ENCODE measurements around the gene MET.

Gene MET

DNA sequence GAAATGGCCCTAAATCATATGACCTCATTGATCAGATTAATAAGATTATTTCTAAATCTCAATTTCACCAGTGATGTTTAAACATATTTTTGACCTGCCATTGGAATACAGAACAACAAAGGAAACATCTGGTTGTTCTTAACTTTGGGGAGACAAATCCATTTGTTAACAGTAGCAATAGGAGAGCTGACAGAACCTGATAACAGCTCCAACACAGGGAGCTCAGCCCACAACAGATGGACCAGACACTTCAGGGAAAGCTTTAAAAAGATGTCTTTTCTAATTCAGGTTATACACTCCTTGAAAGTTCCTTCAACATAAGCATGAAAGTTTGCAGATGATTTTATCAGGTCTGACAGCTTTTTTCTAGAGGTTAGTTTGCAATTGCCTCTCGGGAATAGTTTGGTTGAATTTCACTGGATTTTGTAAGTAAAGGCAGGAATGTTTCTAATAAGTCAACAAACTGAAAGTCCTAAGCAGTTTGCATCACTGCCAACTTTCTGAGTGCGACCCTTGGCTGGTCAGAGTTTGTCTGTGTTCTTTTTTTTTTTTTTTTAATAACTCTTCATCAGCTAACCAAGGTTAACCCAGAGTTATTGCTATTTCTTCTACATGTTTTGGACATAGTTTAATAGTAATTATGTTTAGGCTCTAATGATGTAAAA, 6.5 kb upstream of the MET start:
- no peak for DNase-seq

DNA sequence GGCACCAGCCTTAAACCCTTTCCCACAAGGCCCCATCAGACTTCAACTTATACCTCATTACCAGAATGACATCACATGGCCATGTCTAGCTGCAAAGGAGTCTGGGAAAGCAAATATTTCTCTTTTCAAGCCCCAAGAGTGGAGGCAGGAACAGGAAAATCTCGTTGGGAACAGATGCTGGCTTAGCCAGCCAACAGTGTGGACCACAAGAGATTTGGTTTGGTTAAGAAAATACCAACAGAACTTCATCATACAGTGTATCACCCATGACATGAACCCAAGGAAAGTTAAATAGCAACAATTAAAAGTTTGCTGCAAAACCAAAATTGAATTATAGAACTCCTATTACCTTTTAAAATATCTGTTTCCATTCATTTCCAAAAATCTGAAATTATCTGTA, 2.2 kb upstream of the MET start:
- DNase-seq, result no peak

DNA sequence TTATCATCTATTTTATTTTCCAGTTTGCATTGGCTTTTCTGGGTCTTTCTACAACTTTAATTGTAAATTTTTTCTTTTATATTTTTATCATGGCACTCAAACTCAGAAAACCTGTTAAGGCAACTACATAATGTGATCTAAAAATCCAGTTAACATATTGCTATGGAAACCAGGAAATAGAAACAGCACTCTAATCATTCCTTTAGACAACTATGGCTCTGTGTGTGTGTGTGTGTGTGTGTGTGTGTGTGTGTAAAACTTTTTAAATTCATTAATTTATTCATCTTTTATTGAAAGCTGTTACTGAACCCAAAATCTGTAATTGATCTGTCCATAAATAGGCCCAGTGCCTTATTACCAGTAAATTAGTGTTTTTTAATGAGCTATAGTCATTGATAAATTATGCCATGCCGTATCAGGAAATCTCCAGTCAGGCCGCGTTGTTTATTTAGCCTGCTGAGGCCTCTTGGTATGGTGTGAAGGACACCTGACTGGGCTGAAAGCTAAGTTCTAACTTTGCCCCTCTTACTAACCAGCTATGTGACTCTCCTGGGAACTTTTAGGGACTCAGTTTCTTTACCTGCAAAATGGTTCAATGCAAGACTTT, 1.5 kb upstream of the MET start:
- no peak for DNase-seq

DNA sequence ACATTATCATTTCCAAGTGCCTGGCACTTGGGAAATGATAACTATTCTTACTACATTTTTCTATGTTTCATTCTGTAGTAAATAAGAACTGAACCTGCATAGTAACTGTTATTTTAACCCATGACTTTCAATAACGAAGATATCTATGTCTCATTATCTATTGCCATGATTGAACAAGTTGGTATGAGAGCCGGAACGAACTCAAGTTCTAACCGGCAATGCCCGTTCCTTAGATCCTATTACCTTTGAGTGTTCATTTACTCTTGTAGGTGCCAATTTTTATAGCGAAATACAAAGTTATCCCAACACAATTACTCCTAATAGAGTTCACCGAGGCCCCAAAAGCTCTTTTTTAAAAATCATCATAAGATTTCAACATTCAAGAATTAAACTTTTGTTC, 885 bp upstream of the MET start:
- DNase-seq, result no peak

DNA sequence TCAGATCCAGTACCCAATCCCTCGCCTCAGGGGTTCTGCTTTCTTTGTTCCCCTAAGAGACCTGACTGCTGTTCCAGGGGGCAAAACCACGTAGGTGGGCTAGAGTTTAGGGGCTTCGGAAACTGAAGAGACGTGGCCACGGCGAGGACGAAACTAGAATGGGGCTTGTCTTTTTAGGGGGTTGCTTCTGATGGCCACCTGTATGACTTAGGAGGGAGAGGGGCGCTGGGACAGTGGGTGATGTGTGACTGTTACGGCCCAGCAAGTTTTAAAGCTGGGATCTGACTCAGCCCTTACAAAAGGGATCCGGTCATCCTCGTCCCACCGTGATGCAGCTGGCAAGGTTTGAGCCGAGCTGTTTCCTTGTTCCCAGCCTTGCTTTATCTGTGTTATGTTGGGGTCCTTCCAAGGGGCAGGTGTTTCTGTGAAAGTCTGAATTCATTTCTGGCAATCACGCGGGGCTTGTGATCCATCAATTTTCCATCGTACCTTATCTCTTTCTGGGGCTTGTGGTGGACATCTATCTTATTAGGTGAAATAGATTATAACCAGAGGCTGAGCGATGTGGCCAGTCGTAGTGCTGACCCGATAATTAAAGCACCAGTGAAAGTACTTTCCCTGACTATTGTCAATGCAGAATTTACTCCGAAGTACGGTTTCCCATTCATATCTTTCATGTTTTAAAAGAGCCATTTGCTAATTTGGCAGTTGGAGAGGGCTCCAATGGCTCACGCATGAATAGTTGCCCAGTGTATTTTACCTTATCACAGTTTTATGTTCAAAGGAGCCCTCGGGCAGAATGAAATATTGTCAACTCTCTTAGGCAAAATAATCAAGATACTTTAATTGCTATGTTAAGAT, 830 bp downstream of the MET start:
- DNase-seq, result peak; percentile 50

DNA sequence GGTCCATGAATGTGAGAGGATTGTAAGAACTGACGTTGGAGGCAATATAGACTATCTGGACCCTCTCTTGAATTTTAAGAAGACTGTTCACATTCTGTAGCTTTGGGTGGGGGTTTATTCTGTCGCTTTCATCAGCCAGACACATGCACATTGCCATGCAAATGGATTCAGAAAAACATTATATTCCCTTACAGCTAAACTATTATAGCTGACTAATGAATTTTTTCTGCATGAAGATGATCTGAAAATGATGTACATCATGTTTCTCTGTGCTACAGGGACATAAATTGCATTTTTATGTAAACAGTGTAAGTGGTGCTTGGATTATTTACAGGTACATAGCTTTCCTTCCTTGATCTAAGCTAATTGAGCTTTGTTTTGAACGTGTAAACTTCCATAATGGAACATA, 1.5 kb downstream of the MET start:
- no peak for DNase-seq

DNA sequence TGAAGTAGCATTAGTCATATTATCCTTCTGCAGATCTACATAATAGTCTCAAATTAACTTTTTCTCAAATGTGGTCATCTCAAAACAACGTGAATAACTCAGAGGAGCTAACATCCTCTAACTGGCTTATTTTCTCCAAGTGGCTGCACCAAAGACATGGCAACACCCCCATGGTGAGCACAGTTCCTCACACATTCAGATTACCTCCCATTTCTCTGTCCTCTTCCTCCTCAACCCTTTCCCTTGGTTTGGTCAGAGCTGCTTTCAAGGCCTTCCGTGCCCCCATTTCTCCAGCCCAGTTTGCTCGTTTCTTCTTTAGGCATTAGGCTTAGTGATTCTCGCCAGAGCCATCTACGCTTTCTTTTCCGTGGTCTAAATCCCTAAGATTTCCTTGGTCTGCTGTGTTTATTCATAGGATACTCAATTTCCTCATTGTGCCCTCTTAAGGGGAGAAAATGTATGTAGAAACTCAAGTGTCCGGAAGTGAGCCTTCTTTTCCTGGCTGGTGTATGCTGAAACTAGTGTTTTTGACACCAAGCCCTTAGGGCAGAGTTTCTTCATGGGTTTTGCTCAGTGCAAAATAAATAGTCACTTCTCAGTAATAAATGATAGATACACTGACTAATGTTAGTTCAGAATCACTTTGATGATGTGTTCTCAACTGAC, 2.6 kb downstream of the MET start:
- no peak for DNase-seq

DNA sequence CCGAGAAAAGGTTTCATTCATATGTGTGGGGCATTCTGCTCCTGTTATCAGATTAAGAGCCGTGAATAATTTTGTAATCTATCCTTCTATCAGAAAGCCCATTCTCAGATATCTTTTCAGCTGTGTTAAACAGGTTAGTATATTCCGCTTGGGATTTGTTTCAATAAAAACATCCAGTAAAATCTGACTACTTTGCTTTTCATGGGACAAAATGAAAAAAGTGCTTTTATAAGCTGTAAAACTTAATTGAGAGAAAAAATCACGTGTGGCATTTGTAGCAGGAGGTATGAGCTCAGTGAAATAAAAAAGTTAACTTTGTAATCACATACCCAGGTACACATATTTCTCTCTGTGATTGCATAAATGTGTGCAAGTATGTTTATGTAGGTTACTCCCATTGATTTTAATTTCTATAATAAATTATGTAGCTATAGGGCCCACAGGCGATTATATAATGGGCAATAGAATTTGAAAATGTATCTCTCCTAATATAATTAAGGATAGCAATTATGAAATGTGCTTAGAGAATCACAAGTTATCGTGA, 3.9 kb downstream of the MET start:
- DNase-seq, result no peak

DNA sequence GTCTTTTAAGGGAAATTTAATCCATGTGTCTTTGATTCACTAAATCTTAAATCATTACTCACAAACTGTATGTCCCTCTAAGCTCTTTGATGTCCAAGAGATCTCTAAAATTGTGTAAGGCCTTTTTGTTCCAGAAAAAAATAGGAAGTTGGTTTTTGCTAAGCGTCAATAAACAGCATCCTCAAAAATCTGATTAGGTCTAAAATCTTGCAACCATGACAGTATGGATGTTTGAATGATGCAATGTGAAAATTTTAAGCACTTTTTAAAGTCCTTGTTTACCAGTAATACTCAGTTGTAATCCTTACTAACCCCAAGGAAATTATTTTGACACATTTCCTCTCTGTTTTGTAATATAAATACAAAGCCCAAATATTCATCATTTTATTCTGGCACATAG, 6.8 kb downstream of the MET start:
- no peak for DNase-seq

DNA sequence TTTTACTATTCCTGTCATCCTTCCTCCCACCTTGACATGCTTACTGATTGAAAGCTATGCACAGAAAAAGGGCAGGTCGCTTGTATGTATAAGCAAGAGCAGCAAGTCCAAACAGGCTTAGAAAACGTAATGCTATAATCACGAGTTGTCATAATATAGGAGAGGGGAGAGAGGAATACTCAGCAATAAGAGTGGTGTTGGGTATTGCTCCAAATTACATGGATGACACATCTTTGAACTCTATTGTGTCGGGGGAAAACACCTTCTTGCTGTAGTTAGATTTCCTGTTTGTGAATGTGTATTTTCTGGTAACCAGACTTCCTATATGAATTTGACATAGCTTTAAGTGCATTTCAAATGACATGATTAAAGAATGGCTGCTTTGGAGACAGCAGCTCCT, 7.5 kb downstream of the MET start:
- no peak for DNase-seq

DNA sequence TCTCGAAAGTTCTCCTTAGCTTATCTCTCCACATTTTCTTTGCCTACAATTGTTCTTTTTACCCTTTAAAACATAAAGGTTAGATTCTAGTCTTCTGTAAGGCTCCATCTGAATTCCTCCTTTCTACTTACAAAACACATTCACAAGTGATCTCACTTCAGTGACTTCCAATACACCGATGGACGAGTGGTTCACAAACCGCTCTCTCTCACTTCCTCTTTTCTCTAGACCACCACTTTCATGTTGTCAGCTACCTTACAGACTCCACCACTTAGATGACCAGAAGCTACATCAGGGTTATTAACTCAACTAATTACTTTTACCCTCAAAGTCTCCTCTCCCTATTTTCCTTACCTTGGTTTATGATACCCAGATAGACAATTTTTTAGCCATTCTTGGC, 11.8 kb downstream of the MET start:
- no peak for DNase-seq

DNA sequence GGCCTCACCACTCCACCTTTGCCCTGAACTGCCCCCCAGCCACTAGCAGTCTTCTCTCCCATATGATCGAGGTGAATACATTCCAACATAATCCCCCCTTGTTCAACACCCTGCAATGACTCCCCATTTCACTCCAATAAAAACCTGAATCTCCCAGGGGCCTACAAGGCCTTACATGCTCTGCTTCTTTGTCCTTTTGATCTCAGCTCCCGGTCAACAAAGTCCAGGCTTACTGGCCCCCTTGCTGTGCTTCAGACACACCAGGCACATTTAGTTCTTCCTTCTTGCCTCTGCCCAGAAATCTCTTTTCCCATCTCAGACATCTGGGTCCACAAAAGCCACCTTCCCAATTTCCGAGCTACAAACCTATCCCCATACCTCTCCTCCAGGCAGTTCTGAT, 14.0 kb downstream of the MET start:
- no peak for DNase-seq

DNA sequence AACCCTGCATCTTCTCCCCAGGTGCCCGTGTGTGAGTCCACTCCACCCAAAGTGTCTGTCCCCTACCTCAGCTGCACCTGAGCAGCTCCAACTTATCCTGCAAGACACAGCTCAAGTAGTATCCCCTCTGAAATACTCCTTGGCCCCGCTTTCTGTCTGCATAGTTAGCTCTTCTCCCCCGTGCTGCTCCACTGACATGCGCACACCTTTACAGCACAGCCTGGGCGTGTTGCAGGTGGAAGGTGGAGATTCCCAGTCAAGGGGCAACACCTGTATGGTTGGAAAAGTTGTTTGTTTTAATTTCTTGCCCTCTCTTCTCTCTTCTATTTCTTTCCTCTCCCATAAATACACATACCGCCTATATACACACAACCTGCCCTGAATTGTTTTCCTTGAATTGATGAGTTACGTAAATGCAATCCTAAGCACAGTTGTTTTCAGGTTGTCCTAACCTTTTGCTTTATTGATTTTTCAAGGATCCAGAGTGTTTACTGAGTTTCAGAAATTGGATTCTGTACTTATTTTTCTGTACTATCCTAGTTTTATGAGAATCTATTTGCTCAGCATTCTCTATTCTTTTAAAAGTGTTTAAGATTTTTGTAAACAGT, 14.9 kb downstream of the MET start:
- no peak for DNase-seq

DNA sequence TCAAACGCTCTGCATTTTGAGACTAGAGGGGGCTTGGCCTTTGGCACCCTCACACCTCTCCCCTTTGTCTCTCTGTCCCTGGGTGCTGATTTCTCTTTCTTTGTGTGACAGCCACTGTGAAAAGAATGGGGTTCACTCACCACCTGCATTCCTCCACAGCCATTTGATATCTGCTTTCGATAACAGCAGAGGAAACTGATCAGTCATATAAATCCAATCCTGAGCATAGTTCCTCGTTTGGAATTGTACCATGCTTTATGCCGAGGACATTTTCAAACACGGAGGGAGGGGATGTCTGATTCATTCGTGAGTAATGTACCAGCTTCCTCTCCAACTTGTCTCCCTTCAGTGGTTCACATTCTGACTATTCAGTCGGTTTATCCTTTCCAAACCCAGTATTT, 15.8 kb downstream of the MET start:
- no peak for DNase-seq

DNA sequence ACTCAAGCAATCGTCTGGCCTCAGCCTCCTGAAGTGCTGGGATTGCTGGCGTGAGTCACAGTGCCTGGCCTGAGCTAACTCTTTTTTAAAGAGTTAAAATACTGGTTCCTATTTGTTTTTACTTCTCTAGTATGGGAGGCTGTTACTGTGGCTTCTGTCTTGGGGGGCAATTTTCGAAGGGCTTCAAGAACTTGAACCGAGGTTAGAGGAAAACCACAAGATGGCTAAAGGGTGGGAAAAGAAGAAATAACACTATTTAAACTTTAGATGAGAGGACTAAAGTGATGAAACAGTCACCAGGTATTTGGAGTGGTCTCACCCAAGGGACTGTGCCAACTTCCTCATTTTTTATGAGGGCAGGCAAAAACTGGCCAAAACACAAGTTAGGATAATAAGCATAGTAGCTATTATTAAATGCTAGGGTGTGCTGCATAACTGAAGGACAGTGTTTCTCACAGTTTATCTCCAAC, 17.8 kb downstream of the MET start:
- DNase-seq, result no peak

DNA sequence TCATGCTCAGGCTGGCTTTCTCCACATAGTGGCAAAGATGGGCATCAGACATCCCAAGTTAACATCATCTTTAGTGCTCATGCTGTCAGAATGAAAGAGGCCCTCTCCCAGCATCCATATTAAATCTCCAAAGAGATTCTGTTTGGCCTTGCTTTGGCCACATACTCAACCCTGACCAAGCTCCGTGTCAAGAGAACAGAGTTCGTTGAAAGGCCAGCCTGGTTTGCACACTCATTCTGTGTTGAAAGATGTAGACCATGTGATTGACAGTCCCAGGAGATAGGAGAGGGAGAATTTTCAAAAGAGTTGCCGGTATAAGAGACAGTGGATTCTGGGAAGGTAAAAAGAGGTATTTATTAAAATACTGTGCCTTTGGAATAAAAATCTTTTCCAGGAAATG, 19.7 kb downstream of the MET start:
- DNase-seq, result no peak

DNA sequence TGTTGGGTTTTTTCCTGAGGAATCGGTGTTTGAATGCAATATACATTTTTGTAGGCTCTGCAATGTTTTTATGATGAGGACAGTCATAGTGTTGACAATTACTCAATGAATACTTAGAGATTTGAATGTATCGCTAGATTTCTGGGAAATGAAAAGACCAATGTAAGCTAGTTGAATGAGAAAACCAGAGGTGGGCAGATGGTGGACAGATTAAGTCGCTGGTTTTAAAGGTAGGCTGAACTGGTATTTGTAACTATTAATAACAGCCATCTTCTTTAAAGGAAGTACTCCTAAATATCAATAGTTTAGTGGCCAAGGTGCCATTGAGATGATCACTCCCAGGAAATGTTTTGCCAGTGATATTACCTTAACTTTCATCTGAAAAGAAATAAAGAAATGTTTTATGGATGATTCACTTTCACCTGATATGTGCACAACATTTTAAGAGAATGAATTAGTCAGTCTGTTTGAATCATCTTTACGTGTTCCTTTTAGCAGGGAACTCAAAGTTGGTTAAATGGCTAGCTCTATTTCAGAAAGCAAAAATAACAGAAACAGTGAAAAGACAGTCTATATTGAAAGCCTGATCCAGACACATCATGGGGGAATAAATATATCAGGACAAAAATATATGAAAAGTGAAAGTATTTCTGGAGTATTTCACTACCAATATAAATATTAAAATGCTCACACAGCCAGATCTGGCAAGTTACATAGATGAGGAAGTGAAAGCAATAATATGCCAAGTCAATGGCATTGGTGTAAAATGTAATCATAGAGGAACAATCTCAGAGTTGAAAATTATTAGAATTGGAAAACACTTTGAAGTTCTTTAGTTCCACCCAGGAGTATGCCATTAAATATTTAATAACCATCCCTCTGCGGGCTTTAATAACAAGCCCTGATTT, 20.7 kb downstream of the MET start:
- DNase-seq, result no peak

DNA sequence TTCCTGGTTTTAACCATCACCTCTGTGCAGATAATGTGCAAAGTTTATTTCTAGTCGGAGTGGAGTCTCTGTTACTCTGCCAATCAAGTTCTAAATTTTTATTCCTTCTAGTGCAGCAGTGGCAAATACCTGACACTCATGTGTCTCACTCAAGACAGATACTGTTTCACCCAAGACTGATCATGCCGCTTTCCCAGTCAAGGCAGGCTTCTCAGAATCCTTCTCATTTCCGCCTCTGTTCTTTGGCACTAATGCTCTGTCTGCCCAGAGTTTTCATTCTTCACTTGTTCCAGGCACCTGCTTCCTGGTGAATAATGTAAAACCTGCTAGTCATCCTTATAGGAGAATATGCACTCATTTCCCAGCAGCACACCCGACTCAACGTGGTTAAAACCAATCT, 24.7 kb downstream of the MET start:
- no peak for DNase-seq

DNA sequence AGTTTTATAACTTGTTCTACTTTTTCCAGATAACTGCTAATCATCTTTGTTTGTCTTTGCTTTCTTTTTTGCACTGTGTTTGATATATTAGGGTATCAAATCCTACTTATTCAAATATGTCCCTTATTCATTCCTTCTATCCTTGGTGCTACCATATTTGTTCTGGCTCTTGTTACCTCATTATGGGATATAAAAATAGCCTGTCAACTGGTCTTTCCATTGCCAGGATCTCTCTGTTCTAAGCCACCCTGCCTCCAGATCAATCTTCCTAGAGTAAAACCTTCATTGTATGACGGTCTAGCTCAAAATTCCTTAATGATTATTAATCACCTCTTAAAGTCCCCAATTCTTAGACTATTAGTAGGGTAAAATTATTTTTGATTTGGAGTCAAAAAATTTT, 25.2 kb downstream of the MET start:
- DNase-seq, result no peak

DNA sequence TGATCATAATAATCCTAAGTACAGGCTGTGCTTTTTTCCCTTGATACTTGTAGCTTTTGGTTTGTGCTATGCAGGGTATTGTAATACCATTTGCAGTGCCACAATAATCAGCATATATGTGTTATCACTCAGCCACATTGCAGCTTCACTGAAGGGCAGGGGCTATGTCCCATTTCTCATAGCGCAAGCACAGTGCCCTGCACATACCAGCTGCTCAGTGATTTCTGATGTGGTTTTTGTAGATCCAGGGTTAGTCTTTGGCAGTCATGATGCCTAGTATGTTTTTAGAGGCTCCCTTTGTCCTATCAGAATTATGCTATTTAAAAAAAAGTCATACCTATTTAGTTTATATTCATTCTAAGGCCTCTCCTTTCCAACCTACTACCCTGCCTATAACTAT, 25.8 kb downstream of the MET start:
- no peak for DNase-seq

DNA sequence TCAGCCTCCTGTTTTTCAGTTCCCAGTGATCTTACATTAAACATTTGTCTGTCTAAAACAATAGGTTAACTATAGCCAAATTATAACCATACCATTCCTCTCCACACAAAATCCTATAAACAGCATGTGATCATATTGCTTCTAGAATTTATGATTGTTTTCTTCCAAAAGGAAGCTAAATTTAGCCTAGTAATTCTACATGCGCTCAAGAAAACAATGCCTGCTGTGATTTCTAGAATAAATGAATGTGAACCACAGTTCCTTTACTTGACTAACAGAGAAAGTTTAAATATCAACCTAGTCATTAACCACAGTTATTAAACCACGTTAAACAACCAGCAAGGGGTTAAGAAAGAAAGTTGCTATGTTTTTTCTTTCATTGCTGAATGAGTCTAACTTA, 26.4 kb downstream of the MET start:
- no peak for DNase-seq
